ENCODE results near the gene BNIP2. TPM values are rescaled to one million over a fixed set of nuclear protein-coding genes. Genes with fewer than 3 reads are reported as not detected.

BNIP2 gene
- total RNA-seq, 4 donors from 2014 or later: 82.1 to 138 (median 112) TPM

DNA sequence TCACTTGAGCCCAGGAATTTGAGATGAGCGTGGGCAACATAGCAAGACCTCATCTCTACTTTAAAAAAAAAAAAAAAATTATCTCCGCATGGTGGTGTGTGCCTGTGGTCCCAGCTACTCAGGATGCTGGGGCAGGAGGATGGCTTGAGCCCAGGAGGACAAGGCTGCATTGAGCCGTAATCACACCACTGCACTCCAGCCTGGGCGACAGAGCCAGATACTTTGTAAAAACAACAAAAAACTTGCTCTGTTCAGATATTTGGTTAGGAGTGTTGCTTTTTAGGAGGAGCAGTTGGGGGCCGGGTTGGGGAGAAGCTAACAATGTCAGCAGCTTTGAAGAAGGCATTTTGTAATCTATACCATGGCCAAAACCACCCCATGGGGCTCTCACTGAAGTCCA lies 73.5 kb downstream of the BNIP2 start:
- H3K36me3 ChIP-seq: no peaks in the 10 kb centered on the region
- no peak overlapping the region for H3K27ac ChIP-seq
- H3K4me3 ChIP-seq: no peak overlapping the region
- no peaks in the 10 kb centered on the region for H3K9me3 ChIP-seq
- intact Hi-C loops (cut with DNase I; ENCODE audit: low total_unique reads): no loop called here
- DNase-seq: no peak
- H3K4me1 ChIP-seq: no peaks in the 10 kb centered on the region
- H3K27me3 ChIP-seq: no peaks in the 10 kb centered on the region
- TF ChIP-seq, protein P1, sequence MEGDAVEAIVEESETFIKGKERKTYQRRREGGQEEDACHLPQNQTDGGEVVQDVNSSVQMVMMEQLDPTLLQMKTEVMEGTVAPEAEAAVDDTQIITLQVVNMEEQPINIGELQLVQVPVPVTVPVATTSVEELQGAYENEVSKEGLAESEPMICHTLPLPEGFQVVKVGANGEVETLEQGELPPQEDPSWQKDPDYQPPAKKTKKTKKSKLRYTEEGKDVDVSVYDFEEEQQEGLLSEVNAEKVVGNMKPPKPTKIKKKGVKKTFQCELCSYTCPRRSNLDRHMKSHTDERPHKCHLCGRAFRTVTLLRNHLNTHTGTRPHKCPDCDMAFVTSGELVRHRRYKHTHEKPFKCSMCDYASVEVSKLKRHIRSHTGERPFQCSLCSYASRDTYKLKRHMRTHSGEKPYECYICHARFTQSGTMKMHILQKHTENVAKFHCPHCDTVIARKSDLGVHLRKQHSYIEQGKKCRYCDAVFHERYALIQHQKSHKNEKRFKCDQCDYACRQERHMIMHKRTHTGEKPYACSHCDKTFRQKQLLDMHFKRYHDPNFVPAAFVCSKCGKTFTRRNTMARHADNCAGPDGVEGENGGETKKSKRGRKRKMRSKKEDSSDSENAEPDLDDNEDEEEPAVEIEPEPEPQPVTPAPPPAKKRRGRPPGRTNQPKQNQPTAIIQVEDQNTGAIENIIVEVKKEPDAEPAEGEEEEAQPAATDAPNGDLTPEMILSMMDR (IDR thresholded peaks at IDR 0.05): no peak
- TF ChIP-seq POLR2A (IDR thresholded peaks at IDR 0.05): no peak

DNA sequence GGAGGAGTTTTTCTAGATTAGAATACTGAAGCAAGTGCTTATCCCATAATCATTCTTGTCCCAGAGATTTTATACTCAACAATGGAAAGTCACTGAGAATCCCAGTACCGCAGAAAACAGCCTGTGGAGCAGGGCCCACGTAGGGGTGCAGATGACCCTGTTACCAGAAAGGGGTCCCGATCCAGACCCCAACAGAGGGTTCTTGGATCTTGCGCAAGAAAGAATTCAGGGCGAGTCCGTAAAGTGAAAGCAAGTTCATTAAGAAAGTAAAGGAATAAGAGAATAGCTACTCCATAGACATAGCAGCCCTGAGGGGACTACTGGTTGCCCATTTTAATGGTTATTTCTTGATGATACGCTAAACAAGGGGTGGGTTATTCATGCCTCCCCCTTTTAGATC lies 75.0 kb downstream of the BNIP2 start:
- Histone ChIP-seq H3K4me3 (no peak overlapping the region), H3K27me3 (no peaks in the 10 kb centered on the region), H3K36me3 (no peaks in the 10 kb centered on the region), H3K4me1 (no peaks in the 10 kb centered on the region), H3K9me3 (no peaks in the 10 kb centered on the region), H3K27ac (no peak overlapping the region)
- intact Hi-C loops (cut with DNase I; ENCODE audit: low total_unique reads): no loop called here
- no peak for TF ChIP-seq POLR2A (IDR thresholded peaks at IDR 0.05)
- TF ChIP-seq, protein P1 (IDR thresholded peaks at IDR 0.05): no peak
- no peak for DNase-seq

DNA sequence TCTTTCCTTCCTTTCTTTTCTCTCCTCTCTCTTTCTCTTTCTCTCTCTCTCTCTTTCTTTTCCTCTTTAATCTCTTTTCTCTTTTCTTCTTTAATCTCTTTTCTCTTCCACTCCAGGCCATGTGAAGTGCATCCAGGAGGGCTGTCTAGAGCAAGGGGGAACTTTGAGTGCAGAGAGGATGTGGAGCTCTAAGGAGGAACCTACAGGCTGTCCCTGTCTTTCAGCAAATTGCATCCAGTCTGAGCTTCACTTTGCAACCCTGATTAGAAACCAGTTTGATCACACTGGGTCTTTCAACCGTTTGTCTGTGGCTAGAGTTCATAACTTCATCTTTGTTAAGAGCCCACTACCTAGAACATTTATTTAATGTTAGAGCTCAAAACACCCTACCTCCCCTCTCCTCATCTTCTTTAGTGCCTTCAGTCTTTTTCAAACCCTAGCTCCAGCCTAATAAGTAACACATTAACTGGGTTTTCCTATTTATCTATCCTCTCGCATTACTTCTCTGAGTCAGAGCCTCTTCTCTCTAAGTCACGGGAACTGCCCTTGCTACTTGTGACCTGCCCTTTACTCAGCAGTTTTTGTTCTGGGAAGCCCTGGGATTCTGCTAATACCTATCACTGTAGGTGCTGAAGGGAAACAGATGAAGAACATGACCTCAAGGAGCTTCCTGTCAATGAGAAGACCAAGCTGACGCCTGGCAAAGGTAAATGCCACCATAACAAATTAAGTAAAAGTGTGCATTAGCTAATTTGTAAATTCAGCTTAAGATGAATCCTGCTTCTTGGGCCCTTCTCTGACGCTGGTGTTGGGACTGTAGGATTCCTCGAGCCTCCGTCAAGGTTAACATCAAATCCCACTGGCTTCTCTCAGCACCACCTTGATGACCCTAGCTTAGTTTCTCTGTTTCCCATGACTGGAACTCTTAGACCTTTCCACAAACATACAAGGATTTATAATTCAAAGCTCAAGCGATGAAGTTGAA lies 77.6 kb downstream of the BNIP2 start, which contains the start of gene GCNT3:
TSS of gene GCNT3 (plus strand) at position 508 of the 985 bp plus-strand sequence. CDS start 6,456 bp downstream, outside the sequence.
- H3K36me3 ChIP-seq: no peaks in the 10 kb centered on the region
- no peak within 1 kb of the TSS for H3K4me3 ChIP-seq
- intact Hi-C loops (cut with DNase I; ENCODE audit: low total_unique reads): no loop called here
- no peaks in the 10 kb centered on the region for H3K4me1 ChIP-seq
- H3K9me3 ChIP-seq: no peaks in the 10 kb centered on the region
- no peak for DNase-seq
- TF ChIP-seq POLR2A (IDR thresholded peaks at IDR 0.05): no peak
- TF ChIP-seq, protein P1 (IDR thresholded peaks at IDR 0.05): no peak
- H3K27ac ChIP-seq: no peak within 1 kb of the TSS
- H3K27me3 ChIP-seq: no peaks in the 10 kb centered on the region

DNA sequence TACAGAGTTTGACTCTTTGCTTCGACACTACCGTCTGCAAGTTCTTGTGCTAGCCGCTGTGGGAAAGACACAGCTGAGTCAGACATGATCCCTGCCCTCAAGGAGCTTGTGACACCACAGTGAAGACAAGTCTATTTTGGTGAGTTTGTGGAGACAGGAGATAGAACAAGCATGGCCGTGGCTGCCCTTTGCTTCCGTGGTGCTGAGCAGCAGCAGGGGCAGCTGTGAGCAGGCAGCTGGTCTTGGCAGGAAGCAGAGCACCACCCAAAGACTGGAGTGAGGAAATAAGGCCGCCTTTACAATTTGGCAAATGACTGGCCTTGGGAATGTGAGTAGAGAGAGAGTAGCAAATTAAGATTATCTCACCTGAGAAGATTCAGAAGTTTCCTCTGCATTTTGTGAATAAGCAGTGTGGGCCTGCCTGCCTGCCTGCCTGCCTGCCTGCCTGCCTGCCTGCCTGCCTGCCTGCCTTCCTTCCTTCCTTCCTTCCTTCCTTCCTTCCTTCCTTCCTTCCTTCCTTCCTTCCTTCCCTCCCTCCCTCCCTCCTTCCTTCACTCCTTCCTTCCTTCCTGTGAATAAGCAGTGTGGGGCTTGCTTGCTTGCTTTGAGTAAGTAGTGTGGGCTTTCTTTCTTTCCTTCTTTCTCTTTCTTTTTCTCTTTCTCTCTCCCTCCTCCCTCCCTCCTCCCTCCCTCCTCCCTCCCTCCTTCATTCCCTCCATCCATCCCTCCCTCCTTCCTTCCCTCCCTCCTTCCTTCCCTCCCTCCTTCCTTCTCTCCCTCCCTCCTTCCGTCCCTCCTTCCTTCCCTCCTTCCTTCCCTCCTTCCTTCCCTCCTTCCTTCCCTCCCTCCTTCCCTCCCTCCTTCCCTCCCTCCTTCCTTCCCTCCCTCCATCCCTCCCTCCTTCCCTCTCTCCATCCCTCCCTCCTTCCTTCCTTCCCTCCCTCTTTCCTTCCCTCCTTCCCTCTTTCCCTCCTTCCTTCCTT lies 79.1 kb downstream of the BNIP2 start:
- H3K9me3 ChIP-seq: no peaks in the 10 kb centered on the region
- no peaks in the 10 kb centered on the region for H3K36me3 ChIP-seq
- intact Hi-C loops (cut with DNase I; ENCODE audit: low total_unique reads): no loop called here
- no peak for DNase-seq
- TF ChIP-seq, protein P1 (IDR thresholded peaks at IDR 0.05): no peak
- TF ChIP-seq POLR2A (IDR thresholded peaks at IDR 0.05): no peak
- no peaks in the 10 kb centered on the region for H3K27me3 ChIP-seq
- H3K4me1 ChIP-seq: no peaks in the 10 kb centered on the region
- H3K27ac ChIP-seq: no peak overlapping the region
- no peak overlapping the region for H3K4me3 ChIP-seq

Other genes starting within 250 kb of the BNIP2 start
- gene GCNT3, start 77.5 kb downstream of the BNIP2 start, total RNA-seq: 1 to 10 TPM in 1 of 4 donors, under 1 TPM in 1, not detected in 2; 0.59 to 1.7 TPM
- 10 to 100 TPM; 15.9 to 78.9 (median 49.5) TPM for gene GTF2A2, start 31.8 kb downstream of the BNIP2 start, total RNA-seq

All from uterus (tissue), 4 donors.